ENCODE measurements around the gene INTS6L. TPM values are rescaled to one million over a fixed set of nuclear protein-coding genes. Genes with fewer than 3 reads are reported as not detected.
"Not testable (repeated sequence)": the region's sequence is repeated elsewhere in the genome, so short reads cannot be mapped to it uniquely, and the experiment has no call there.

The INTS6L gene
- total RNA-seq, 1 donor from 2014 or later, result 12.9 TPM

- Mint-ChIP-seq H3K36me3 (no peaks in the 10 kb centered on the region), H3K4me1 (ENCODE audit: unreplicated experiment) (no peaks in the 10 kb centered on the region), H3K4me3 (no peak overlapping the region), H3K27me3 (peaks cover 5% of the 10 kb centered on the region), H3K9me3 (no peaks in the 10 kb centered on the region), H3K27ac (no peak overlapping the region)
- TF ChIP-seq CTCF (conservative IDR thresholded peaks at IDR 0.05), result no peak
- DNase-seq (ENCODE audit: extremely low spot score, unreplicated experiment), result no peak
Observed at GRCh38 chrX:135591871-135592270, 71.4 kb downstream of the INTS6L start.

GRCh38 chrX:135594049-135594448, 73.6 kb downstream of the INTS6L start:
- H3K4me1 Mint-ChIP-seq (ENCODE audit: unreplicated experiment); H3K9me3 Mint-ChIP-seq; DNase-seq (ENCODE audit: extremely low spot score, unreplicated experiment); H3K27ac Mint-ChIP-seq; H3K4me3 Mint-ChIP-seq; H3K27me3 Mint-ChIP-seq; H3K36me3 Mint-ChIP-seq: not testable (repeated sequence)

- H3K27me3 Mint-ChIP-seq; H3K4me3 Mint-ChIP-seq; H3K36me3 Mint-ChIP-seq; H3K4me1 Mint-ChIP-seq (ENCODE audit: unreplicated experiment); H3K9me3 Mint-ChIP-seq; DNase-seq (ENCODE audit: extremely low spot score, unreplicated experiment); H3K27ac Mint-ChIP-seq: not testable (repeated sequence)
Observed at GRCh38 chrX:135594453-135594852, 74.0 kb downstream of the INTS6L start.

- Mint-ChIP-seq H3K4me3 (no peak overlapping the region), H3K27me3 (peaks cover 5% of the 10 kb centered on the region), H3K4me1 (ENCODE audit: unreplicated experiment) (no peaks in the 10 kb centered on the region), H3K36me3 (no peaks in the 10 kb centered on the region), H3K27ac (no peak overlapping the region), H3K9me3 (no peaks in the 10 kb centered on the region)
- no peak for TF ChIP-seq CTCF (conservative IDR thresholded peaks at IDR 0.05)
- no peak for DNase-seq (ENCODE audit: extremely low spot score, unreplicated experiment)
Observed at GRCh38 chrX:135595543-135595942, 75.1 kb downstream of the INTS6L start.

GRCh38 chrX:135596495-135596894, 76.0 kb downstream of the INTS6L start:
- peaks cover 5% of the 10 kb centered on the region for H3K27me3 Mint-ChIP-seq
- no peak for DNase-seq (ENCODE audit: extremely low spot score, unreplicated experiment)
- H3K27ac Mint-ChIP-seq, result no peak overlapping the region
- no peaks in the 10 kb centered on the region for H3K36me3 Mint-ChIP-seq
- peak; percentile 70 for TF ChIP-seq CTCF (conservative IDR thresholded peaks at IDR 0.05)
- H3K4me3 Mint-ChIP-seq, result no peak overlapping the region
- no peaks in the 10 kb centered on the region for H3K4me1 Mint-ChIP-seq (ENCODE audit: unreplicated experiment)
- no peaks in the 10 kb centered on the region for H3K9me3 Mint-ChIP-seq

- Mint-ChIP-seq H3K36me3 (no peaks in the 10 kb centered on the region), H3K27me3 (no peaks in the 10 kb centered on the region), H3K9me3 (peaks cover 2% of the 10 kb centered on the region), H3K27ac (no peak overlapping the region), H3K4me1 (ENCODE audit: unreplicated experiment) (no peaks in the 10 kb centered on the region), H3K4me3 (no peak overlapping the region)
- no peak for DNase-seq (ENCODE audit: extremely low spot score, unreplicated experiment)
- no peak for TF ChIP-seq CTCF (conservative IDR thresholded peaks at IDR 0.05)
Observed at GRCh38 chrX:135605906-135606305, 85.4 kb downstream of the INTS6L start.

GRCh38 chrX:135624408-135625204, 104.1 kb downstream of the INTS6L start:
- H3K27ac Mint-ChIP-seq; H3K9me3 Mint-ChIP-seq; DNase-seq (ENCODE audit: extremely low spot score, unreplicated experiment); H3K27me3 Mint-ChIP-seq; H3K36me3 Mint-ChIP-seq; H3K4me3 Mint-ChIP-seq; H3K4me1 Mint-ChIP-seq (ENCODE audit: unreplicated experiment): not testable (repeated sequence)

All from type B pancreatic cell (in vitro differentiated cells).